Neural cell (in vitro differentiated cells): Measurements from ENCODE around the gene MPPED1. TPM values are rescaled to one million over a fixed set of nuclear protein-coding genes. Genes with fewer than 3 reads are reported as not detected.

Experiments used
- H2AFZ ChIP-seq: fragments of 200-600, 300-800 bp; sonication (generic), shearing (Covaris generic); 2 replicates; pipeline ENCODE4 v1.6.0; 2014; ENCODE audit warnings: low read depth, mild to moderate bottlenecking, antibody characterized with exemption, low read length, moderate library complexity
- H3F3A ChIP-seq: fragments of 200-600 bp; shearing (Covaris generic); 2 replicates; pipeline ENCODE4 v1.6.1; 2016; ENCODE audit warnings: mild to moderate bottlenecking, moderate library complexity, mixed read lengths, antibody characterized with exemption, low read length; ENCODE audit not compliant: insufficient read depth, poor library complexity, severe bottlenecking
- H3K27ac ChIP-seq: fragments of 200-600, 300-800 bp; sonication (generic), shearing (Covaris generic); 2 replicates; pipeline ENCODE4 v1.5.1; 2014; ENCODE audit warnings: mild to moderate bottlenecking, low read length, moderate library complexity
- H3K27me3 ChIP-seq: fragments of 300-800, 200-600 bp; sonication (generic), shearing (Covaris generic); 2 replicates; pipeline ENCODE4 v1.6.0; 2014; ENCODE audit warnings: mild to moderate bottlenecking, low read depth, low read length, moderate library complexity; ENCODE audit not compliant: insufficient read depth
- H3K36me3 ChIP-seq: fragments of 300-800, 200-600 bp; sonication (generic), shearing (Covaris generic); 2 replicates; pipeline ENCODE4 v1.5.1; 2014; ENCODE audit warnings: mild to moderate bottlenecking, antibody characterized with exemption, low read length, moderate library complexity; ENCODE audit not compliant: insufficient read depth
- H3K4me2 ChIP-seq: fragments of 300-800, 200-600 bp; sonication (generic), shearing (Covaris generic); 2 replicates; pipeline ENCODE4 v1.6.0; 2014; ENCODE audit warnings: mild to moderate bottlenecking, low read length
- H3K4me3 ChIP-seq: fragments of 300-800, 200-600 bp; sonication (generic), shearing (Covaris generic); 2 replicates; pipeline ENCODE4 v1.5.1; 2014; ENCODE audit warnings: mild to moderate bottlenecking, low read length, moderate library complexity
- H3K79me2 ChIP-seq: fragments of 200-600 bp; shearing (Covaris generic); replicated peaks from 2 replicates; pipeline ENCODE4 v1.6.0; 2014; ENCODE audit warnings: mild to moderate bottlenecking, low read length, moderate library complexity; ENCODE audit not compliant: insufficient read depth
- H3K9ac ChIP-seq: fragments of 300-800, 200-600 bp; sonication (generic), shearing (Covaris generic); 2 replicates; pipeline ENCODE4 v1.6.1; 2016; ENCODE audit warnings: mild to moderate bottlenecking, low read length, mixed read lengths
- H3K9me2 ChIP-seq: fragments of 200-600 bp; shearing (Covaris generic); 2 replicates; pipeline ENCODE4 v1.6.1; 2016; ENCODE audit warnings: mild to moderate bottlenecking, low read length, mixed read lengths; ENCODE audit not compliant: insufficient read depth
- H3K9me3 ChIP-seq: fragments of 200-600, 300-800 bp; sonication (generic), shearing (Covaris generic); 2 replicates; pipeline ENCODE4 v1.6.1; 2016; ENCODE audit warnings: mild to moderate bottlenecking, mixed run types, low read length, moderate library complexity, mixed read lengths
- H4K20me1 ChIP-seq: fragments of 200-600 bp; shearing (Covaris generic); 2 replicates; pipeline ENCODE4 v1.6.1; 2016; ENCODE audit warnings: mild to moderate bottlenecking, mixed run types; ENCODE audit not compliant: insufficient read depth
- CTCF ChIP-seq: fragments of 450-650 bp; IDR thresholded peaks from 2 replicates; pipeline ENCODE4 v1.5.1; 2014; ENCODE audit warnings: antibody characterized with exemption, mild to moderate bottlenecking, moderate library complexity; ENCODE audit not compliant: poor library complexity, severe bottlenecking
- EP300 ChIP-seq: fragments of 450-650 bp; conservative IDR thresholded peaks from 2 replicates; pipeline ENCODE4 v1.6.1; 2014; ENCODE audit warnings: antibody characterized with exemption, mild to moderate bottlenecking, moderate library complexity; ENCODE audit not compliant: poor library complexity, severe bottlenecking
- EZH2 ChIP-seq: fragments of 200-600, 300-800 bp; shearing (Covaris generic), sonication (generic); IDR thresholded peaks from 2 replicates; pipeline ENCODE4 v1.6.1; 2014; ENCODE audit warnings: antibody characterized with exemption, low read length, borderline replicate concordance, mild to moderate bottlenecking; ENCODE audit not compliant: insufficient read depth, poor library complexity, severe bottlenecking
- MXI1 ChIP-seq: fragments of 450-650 bp; conservative IDR thresholded peaks from 2 replicates; pipeline ENCODE4 v1.6.1; 2014; ENCODE audit warnings: antibody characterized with exemption, mild to moderate bottlenecking; ENCODE audit not compliant: poor library complexity, severe bottlenecking
- POLR2AphosphoS5 ChIP-seq: IDR thresholded peaks from 2 replicates; pipeline ENCODE4 v1.6.1; 2012
- RAD21 ChIP-seq: fragments of 450-650 bp; conservative IDR thresholded peaks from 2 replicates; pipeline ENCODE4 v1.6.1; 2014; ENCODE audit warnings: antibody characterized with exemption, mild to moderate bottlenecking, moderate library complexity
- REST ChIP-seq: IDR thresholded peaks from 2 replicates; pipeline ENCODE4 v1.6.1; 2012; ENCODE audit warnings: borderline replicate concordance
- SMC3 ChIP-seq: fragments of 450-650 bp; conservative IDR thresholded peaks from 2 replicates; pipeline ENCODE4 v1.6.1; 2014; ENCODE audit warnings: antibody characterized with exemption, mild to moderate bottlenecking, moderate library complexity; ENCODE audit not compliant: poor library complexity
- TAF1 ChIP-seq: IDR thresholded peaks from 2 replicates; pipeline ENCODE4 v1.6.1; 2012; ENCODE audit warnings: low read depth
- polyA plus RNA-seq: library from polyadenylated mRNA; depleted of rRNA; stranded (reverse); fragments of >200 nt; gene quantifications from 2 replicates; pipeline ENCODE4 v1.2.3, GENCODE V29; 2014

MPPED1 gene
- polyA plus RNA-seq, 1 donor from 2014 or later, result 33.4 TPM

- Histone ChIP-seq H3K4me2 (no peak overlapping the region), H3K4me3 (no peak overlapping the region), H3K36me3 (no peaks in the 10 kb centered on the region), H3K79me2 (no peaks in the 10 kb centered on the region), H3F3A (no peaks in the 10 kb centered on the region), H3K9me3 (no peaks in the 10 kb centered on the region), H3K27ac (no peak overlapping the region), H3K27me3 (no peaks in the 10 kb centered on the region), H4K20me1 (no peaks in the 10 kb centered on the region), H2AFZ (no peak overlapping the region), H3K9me2 (no peaks in the 10 kb centered on the region), H3K9ac (no peak overlapping the region)
- TF ChIP-seq REST, result no peak
- no peak for TF ChIP-seq POLR2AphosphoS5
- no peak for TF ChIP-seq SMC3
- no peak for TF ChIP-seq RAD21
- TF ChIP-seq CTCF, result no peak
- TF ChIP-seq TAF1, result no peak
- no peak for TF ChIP-seq MXI1
- TF ChIP-seq EZH2, result no peak
- TF ChIP-seq EP300, result no peak
Observed at GRCh38 chr22:43491737-43492136, 79.9 kb downstream of the MPPED1 start.

- Histone ChIP-seq H3K4me2 (no peak overlapping the region), H3K79me2 (no peaks in the 10 kb centered on the region), H3K9me2 (no peaks in the 10 kb centered on the region), H3K36me3 (no peaks in the 10 kb centered on the region), H3K9me3 (no peaks in the 10 kb centered on the region), H2AFZ (no peak overlapping the region), H3K27ac (no peak overlapping the region), H4K20me1 (no peaks in the 10 kb centered on the region), H3K9ac (no peak overlapping the region), H3F3A (no peaks in the 10 kb centered on the region), H3K4me3 (no peak overlapping the region), H3K27me3 (no peaks in the 10 kb centered on the region)
- TF ChIP-seq TAF1 (no peak), CTCF (no peak), POLR2AphosphoS5 (no peak)
Observed at GRCh38 chr22:43493297-43493696, 81.5 kb downstream of the MPPED1 start.
